Ishikawa (cell line): ENCODE results near the gene APOL2.

Source experiments
- CEBPB ChIP-seq: IDR thresholded peaks from 2 replicates; pipeline ENCODE4 v1.6.1; 2012
- CREB1 ChIP-seq: IDR thresholded peaks from 2 replicates; pipeline ENCODE4 v1.6.1; 2012; ENCODE audit warnings: low read depth
- EGR1 ChIP-seq: IDR thresholded peaks from 2 replicates; pipeline ENCODE4 v1.6.1; 2012
- EP300 ChIP-seq: IDR thresholded peaks from 2 replicates; pipeline ENCODE4 v1.6.1; 2012; ENCODE audit warnings: borderline replicate concordance
- MAX ChIP-seq: IDR thresholded peaks from 2 replicates; pipeline ENCODE4 v1.6.1; 2012
- RAD21 ChIP-seq: IDR thresholded peaks from 2 replicates; pipeline ENCODE4 v1.6.1; 2012; ENCODE audit warnings: low read depth
- REST ChIP-seq: IDR thresholded peaks from 2 replicates; pipeline ENCODE4 v1.6.1; 2012; ENCODE audit warnings: low read depth, mild to moderate bottlenecking
- TAF1 ChIP-seq: IDR thresholded peaks from 2 replicates; pipeline ENCODE4 v1.6.1; 2012; ENCODE audit warnings: low read depth, mild to moderate bottlenecking
- TCF12 ChIP-seq: IDR thresholded peaks from 2 replicates; pipeline ENCODE4 v1.6.1; 2012; ENCODE audit warnings: low read depth
- USF1 ChIP-seq: IDR thresholded peaks from 2 replicates; pipeline ENCODE4 v1.6.1; 2012
- YY1 ChIP-seq: IDR thresholded peaks from 2 replicates; pipeline ENCODE4 v1.6.1; 2012; ENCODE audit warnings: low read depth
- ZBTB7A ChIP-seq: IDR thresholded peaks from 2 replicates; pipeline ENCODE4 v1.6.1; 2012; ENCODE audit warnings: low read depth

- TF ChIP-seq TAF1 (no peak), CREB1 (no peak), REST (no peak), EP300 (no peak), USF1 (no peak), YY1 (no peak), CEBPB (no peak), EGR1 (no peak), MAX (no peak), TCF12 (no peak), ZBTB7A (no peak), RAD21 (no peak)
These were observed 26.4 kb downstream of the APOL2 start for GRCh38 chr22:36212901-36213300.
